Muscle of arm (tissue), 14 donors: ENCODE data around the gene OR4E2. TPM values are rescaled to one million over a fixed set of nuclear protein-coding genes. Genes with fewer than 3 reads are reported as not detected.
"Not testable (repeated sequence)": the region's sequence is repeated elsewhere in the genome, so short reads cannot be mapped to it uniquely, and the experiment has no call there.

Source experiments
- DNase-seq: peaks from one replicate; pipeline ENCODE4 v3.0.0-alpha.2; 2013
- long read RNA-seq, 11 donors: transcript quantifications; one replicate each; lab custom pipeline, GENCODE V29; 2026
- polyA plus RNA-seq, 12 donors: library from polyadenylated mRNA; unstranded; fragments of 120-200 nt; gene quantifications; one replicate each; pipeline ENCODE4 v1.2.1, GENCODE V29; 2013; ENCODE audit not compliant: insufficient read length in 12 of 12

The OR4E2 gene, protein sequence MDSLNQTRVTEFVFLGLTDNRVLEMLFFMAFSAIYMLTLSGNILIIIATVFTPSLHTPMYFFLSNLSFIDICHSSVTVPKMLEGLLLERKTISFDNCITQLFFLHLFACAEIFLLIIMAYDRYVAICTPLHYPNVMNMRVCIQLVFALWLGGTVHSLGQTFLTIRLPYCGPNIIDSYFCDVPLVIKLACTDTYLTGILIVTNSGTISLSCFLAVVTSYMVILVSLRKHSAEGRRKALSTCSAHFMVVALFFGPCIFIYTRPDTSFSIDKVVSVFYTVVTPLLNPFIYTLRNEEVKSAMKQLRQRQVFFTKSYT
- not detected for polyA plus RNA-seq
- long read RNA-seq, donor 1: 0 reads
- long read RNA-seq, donor 2: 0 reads
- long read RNA-seq, donor 3: 0 reads
- long read RNA-seq, donor 4: 0 reads
- long read RNA-seq, donor 5: 0 reads
- long read RNA-seq, donor 6: 0 reads
- long read RNA-seq, donor 7: 0 reads
- long read RNA-seq, donor 8: 0 reads
- long read RNA-seq, donor 9: 0 reads
- long read RNA-seq, donor 10: 0 reads
- long read RNA-seq, donor 11: 0 reads

DNA sequence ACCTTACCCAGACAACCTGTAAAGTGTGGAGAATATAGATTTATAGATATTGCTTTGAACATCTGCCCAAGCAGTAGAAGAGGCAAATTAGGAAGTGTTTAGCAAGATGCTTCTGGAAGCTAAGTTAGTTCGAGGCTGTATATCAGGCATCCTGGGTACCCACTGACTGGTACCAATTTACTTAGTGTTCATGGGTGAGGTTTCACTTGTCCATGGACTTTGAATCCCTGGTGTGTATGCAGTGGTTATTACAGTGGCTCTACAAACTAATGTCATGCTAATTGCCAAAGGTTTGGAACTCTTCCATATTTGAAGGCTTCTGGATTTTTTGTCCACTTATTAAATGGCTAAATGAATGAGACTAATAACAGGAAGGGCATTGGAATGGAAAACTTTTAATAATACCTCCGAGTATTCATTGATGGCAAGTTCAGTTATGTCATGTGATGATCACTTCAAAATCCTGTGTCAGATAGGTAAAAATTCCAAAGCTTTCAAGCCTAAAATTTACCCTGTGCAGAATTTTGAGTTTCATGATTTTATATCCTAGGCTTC, at the start of gene OR4E2:
Gene OR4E2 (plus strand): TSS at position 505 of the 555 bp plus-strand sequence. CDS start 11,248 bp downstream, outside the sequence.
- no peak for DNase-seq

DNA sequence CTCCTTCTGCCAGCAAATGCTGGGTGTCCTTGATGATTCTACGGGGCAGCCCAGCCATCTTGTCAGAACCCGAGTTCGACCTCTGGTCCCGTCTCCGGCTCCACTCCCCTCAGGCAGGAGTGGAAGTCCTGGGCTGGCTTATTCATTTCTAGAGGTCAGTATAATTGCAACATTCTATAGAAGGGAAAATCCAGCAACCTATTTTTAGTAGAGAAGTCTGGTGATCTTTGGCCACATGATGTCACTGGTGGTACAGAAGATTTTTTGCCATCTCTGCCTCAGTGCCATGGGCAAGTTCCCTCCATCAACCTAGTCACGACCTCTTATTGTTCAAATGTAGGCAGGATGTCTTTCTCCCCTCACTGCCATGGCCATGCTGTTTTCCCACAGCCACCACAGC, 41.3 kb upstream of the OR4E2 start:
- DNase-seq: no peak

DNA sequence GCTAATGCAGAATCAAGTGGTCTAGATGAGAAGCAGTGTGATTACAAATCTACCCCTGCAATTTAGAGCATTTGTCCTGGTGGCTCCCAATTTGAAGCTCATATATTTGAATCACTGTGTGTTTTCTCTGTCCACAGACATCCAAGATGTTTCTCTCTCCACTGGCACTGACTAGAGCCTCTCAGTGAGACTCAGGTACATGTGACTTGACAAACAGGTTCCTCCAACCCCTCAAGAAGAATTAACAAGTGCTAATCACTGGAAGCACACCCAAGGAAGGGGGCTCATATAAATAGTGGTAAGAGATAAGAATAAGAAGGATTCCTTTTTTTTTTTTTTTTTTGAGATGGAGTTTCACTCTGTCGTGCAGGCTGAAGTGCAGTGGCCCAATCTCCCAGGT, 39.4 kb upstream of the OR4E2 start:
- DNase-seq: no peak

DNA sequence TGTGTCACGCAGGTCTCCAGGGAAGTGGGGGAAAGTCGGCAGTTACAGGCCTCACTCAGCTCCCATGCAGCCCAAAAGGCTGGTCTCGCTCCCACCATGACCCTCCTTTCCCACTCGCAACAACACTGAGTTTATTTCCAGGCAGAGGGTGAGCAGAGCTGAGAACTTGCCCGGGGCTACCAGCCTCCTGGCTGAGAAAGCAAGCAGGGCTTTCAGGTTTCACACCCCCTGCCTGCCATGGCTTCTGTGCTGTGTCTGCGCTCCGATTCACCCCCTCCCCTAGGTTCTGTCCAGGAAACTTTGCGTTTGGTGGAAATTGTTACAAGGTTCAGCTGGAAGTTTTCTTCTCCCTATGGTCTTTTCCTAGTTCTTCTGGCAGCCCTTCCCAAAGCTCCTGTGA, 36.0 kb upstream of the OR4E2 start:
- DNase-seq: no peak

DNA sequence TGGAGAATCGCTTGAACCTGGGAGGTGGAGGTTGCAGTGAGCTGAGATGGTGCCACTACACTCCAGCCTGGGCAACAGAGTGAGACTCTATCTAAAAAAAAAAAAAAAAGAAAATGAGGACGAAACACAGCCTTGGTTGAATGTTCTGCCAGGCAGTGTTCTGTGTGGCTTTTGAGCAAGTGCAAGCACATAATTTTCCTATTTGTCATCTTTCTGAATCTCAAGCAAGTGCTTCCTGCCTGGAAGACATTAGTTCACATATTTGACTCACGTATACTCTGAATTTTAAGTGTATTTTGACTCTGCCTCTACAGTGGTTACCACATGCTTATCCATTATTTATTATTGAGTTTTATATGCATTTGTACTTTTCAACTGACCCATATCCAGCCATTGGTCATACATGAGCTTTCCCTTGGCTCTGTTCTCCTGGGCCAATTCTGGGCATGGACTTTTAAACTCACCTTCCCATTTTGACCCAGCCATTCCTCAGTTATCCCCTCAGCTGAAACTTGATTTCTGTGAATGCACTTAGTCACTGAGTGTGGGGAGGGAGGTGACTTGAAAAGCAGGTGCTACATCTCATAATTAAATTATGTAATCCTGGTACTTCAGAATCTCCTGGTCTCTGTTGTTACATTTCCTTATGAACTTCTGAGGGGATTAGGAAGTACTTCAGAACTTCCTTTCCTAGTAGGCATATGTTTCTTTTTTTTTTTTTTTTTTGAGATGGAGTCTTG, 27.0 kb upstream of the OR4E2 start:
- DNase-seq: no peak

DNA sequence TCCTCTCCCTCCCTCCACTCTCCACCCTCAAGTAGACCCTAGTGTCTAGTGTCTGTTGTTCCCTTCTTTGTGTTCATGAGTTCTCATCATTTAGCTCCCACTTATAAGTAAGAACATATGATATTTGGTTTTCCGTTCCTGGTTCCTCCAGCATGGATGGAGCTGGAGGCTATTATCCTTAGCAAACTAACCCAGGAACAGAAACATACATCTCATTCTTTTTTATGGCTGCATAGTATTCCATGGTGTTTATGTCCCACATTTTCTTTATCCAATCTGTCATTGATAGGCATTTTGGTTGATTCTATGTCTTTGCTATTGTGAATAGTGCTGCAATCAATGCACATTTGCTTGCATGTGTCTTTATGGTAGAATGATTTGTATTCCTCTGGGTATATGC, 23.1 kb upstream of the OR4E2 start:
- DNase-seq: not testable (repeated sequence)

DNA sequence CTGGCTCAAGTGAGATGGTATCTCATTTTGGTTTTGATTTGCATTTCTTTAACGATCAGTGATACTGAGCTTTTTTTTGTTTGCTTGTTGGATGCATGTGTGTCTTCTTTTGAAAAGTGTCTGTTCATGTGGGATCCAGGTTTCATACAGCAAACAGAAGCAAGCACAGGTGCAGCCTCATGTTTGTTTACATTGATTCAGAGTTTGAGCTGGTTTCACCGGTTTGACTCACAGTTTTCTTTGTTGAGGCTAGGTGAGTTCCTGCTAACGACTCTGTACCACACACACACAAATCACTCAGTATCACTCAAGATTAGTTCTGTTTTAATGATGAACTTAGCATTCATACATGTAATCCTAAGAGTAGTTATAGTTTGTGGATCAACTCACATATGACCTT, 22.6 kb upstream of the OR4E2 start:
- DNase-seq: no peak

DNA sequence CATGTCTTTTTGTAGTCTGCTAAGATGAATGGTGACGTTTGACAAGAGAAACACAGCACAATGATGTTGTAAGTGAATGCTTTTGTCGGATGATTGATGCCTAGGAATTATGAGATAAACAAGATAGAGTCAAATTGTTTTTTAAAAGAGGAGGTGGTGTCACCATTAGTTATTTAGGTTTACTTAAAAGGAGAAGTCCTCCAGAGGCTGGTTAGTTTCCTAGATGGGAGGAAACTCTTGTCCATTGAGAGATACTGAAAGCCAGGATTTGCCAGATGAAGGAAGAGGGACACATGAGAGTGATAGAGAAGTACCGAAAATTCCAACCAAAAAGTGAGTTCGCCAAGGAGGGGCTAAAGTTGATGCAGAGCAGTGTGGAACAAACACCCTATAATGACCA, 18.8 kb upstream of the OR4E2 start, which contains the start of gene OR10G2:
Gene OR10G2 (minus strand): TSS at position 101 of the 400 bp plus-strand sequence. CDS start 98 bp downstream, at position 3.
- DNase-seq: no peak

DNA sequence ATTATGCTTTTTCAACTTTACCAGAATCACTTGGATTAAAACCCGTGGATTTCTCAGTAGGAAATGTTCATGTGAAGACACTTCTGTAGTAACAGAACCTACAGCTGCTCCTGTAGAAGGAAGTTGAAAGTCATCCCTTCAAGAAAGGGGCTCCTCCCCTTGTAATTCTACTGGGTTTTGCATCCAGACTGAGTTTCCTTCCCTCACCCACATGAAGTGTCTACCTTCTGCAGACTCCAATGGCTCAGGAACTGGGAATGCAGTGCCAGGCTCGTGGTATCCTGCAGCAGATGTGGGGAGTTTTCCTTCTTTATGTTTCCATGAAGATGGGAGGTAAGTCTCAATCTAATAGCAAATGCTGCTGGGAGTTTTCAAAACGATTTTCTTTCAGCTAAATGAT, 11.0 kb upstream of the OR4E2 start:
- DNase-seq: no peak

DNA sequence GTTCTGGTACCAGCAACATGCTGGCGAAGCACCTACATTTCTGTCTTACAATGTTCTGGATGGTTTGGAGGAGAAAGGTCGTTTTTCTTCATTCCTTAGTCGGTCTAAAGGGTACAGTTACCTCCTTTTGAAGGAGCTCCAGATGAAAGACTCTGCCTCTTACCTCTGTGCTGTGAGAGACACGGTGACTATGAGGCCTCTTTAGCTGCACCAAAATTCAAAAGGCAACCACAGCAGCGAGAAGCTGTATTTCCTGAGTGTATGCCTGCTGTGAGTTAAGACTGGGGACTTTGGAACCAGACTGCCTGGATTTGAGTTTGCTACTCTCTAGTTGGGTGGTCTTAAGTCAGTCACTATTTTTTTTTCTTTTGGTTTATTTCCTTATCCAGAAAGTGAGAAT, 10.2 kb upstream of the OR4E2 start:
- DNase-seq: no peak

DNA sequence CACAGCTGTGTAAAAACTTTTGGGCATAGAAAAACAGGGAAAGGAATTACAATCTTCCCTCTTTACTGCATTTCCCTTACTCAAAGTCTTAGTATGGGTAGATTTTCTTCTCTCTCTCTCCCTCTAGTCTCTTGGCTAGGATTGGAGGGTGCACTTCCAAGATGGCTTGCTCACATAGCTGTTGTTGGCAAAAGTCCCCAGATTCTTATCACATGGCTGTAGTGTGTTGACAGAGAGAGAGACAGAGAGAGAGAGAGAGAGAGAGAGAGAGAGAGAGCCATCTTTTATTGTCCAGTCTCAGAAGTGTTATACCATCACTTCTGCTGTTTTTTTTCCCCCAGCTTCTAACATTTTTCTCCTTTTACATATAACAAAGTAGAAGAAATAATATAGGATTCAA, 6.3 kb upstream of the OR4E2 start:
- no peak for DNase-seq

DNA sequence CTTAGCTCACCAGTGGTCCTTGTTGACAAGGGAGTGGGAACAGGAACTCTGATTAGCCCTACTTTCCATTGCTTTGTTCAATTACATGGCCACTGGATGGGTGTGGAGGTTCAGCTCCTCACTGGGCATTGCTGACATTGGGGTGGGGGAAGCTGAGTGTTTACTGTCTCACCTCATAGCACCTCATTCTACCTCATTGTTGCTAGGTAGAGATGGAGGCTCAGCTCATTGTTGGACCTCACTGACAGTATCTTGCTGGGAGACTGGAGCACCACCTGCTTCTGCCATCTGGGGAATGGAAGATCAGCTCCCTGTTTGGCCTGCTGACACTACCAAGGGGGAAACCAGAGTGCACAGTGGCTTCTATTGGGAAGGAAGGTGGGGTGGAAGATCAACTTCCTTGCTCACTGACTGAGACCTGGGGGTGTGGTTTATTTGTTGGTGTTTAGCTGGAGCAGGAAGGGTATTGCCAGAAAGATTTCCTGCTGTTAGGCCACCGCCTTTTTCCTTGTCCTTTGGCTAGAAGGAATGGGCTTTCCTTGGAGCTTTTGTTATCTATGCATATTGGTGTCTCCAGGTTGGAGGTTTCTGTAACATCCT, 1.3 kb upstream of the OR4E2 start:
- DNase-seq: no peak

DNA sequence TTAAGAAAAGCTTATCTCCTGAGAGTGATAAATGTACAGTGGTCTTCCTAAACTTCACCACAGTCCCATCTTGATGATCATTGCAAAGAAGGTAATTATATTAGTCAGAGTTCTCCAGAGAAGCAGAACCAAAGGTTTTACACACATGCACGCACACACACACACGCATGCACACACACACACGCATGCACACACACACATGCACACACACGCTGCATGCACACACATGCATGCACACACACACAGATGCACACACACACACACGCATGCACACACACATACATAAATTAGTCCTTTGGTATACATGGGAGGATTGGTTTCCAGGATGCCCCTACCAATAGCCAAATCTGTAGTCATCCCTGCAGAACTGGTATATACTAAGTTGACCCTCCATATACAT, 580 bp downstream of the OR4E2 start:
- no peak for DNase-seq

DNA sequence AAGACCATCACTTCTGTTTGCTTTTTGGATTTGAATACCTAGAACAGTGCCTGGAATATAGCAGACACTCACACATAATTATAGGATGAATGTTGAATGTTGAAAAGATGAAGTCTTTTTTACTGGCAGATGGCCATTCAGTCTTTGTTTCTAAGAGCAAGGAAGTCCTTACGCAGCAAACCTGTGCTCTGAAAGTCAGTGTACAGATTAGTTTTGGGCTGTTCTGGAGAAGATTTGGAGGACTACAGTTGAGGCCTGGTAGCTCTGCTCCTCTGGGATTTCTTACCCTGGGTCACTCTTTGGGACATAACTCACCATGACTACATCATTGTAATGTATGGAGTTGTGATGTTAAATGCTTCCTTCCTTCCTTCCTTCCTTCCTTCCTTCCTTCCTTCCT, 3.3 kb downstream of the OR4E2 start:
- no peak for DNase-seq

DNA sequence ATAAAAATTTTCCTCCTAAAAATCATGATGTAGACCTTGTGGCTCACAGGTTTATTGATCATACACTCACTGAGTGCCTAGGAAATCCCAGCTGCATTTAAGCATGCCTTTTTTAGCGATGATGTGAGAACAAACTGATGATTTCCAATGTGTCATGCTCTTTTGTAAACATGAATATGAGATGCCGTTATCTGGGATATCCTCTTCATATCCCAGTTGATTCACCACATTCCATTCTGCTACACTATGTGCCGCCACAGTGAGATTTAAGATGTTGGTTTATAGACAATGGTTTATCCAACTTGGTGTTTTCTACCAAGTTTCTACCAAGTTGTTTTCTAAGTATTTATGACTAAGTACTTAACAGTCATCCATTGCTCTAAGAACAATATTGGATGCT, 14.7 kb downstream of the OR4E2 start:
- no peak for DNase-seq

DNA sequence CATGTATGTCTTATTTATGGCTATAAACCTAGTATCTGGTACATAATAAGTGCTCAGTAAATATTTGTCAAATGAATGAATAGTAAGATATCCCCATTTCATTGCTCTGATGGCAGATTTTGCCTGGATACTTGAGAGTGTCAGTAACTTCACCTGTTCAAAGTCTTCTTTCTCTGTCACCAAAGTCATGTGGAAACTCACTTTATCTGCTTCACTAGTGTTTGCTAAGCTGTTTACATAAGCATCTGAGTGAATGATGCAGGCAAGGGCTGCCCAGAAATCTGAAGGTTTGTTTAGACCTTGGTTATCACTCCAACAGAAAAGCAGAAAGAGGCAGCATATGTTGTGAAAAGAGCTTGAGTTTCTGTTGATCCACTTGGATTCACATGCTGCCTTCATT, 15.6 kb downstream of the OR4E2 start:
- DNase-seq: no peak

DNA sequence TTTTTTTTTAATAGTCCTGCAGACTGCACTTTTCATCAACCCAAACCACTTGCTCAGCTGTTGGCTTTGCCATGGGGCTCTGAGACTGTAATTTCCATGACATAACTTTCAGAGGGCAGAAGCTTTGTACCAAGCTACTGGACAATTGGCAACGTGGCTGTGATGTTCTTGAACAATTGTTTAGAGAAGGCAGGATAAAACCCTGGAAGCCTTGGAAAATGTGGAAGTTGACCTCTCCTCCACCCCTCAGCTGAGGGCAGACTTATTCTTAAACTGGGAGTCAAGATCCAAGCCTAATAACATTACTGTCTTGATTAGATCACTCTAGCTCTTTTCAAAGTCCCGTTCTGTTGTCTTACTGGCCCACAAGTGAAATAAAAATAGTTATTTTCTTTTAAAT, 17.7 kb downstream of the OR4E2 start:
- no peak for DNase-seq

DNA sequence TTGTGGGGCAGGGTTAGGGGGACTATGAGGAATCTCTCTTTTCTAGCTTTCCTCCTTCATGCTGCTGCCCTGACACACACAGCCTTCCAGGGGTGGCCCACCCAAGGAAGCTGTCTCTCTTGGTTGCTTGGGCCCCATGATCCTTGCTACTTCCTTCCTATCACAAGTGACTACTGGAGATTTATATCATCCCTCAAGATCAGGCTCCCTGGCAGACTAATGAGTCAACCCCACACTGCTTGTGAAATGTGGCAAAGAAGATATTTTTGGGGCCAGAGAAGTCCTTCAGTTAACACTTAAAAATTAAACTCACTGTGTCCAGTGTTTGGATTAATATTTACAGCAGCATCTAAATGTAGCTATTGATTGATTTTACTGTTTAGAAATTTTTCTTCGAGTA, 18.5 kb downstream of the OR4E2 start:
- no peak for DNase-seq

DNA sequence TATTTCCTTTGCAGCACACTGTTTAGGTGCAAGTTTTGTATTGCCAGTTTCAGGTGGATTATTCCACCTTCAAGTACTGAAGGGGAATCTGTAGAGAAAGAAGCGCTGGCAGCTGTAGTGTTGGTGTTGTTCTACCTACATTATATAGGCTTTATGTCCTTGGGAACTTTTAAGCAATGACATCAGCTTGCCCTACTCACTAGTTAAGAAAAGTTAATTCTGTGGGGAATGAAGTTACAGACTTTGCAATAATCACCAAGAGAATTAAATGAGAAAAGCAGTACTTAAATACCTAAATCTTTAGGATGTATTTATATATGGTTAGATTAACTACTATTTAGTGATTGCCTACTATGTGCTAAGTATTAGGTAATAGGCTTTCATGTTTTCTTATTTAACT, 20.1 kb downstream of the OR4E2 start, which contains the start of gene OR4E1:
Gene OR4E1 (minus strand): TSS at position 101 of the 400 bp plus-strand sequence. CDS start 2,883 bp downstream, outside the sequence.
- DNase-seq: no peak

DNA sequence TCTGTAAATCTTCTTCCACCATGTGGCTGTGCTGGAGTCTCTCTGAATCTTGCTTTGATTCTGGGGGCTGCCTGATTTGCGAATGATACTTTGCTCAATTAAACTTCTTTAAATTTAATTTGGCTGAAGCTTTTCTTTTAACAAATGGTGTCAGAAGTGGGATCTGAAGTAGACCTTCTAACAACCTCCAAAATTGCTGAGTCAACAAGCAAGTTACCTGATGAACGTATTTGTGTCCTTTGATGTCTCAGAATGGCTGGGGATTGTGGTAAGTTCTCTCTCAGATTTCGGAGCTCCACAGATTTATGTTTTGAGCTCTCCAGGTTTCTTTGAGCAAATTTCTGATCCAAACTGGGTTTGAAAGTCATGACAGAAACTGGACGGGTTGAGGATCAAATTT, 21.9 kb downstream of the OR4E2 start:
- DNase-seq: no peak

DNA sequence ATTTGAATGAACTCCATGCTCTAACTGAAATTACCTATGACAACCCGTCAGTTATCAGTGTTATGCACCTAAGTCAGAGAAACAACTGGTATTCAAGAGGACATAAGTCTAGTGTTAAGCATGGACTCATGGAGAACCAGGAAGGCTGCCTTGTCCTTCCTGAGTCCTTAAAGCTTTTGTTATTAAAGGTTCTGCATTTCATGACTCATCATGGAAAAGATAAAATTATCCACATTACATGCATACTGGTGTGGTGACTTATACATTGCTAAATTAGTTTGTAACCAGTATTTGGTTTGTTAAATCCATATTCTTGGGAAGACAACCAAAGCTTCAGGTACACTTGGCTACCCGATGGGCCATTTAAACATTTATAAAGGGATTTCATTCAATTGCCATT, 26.4 kb downstream of the OR4E2 start:
- DNase-seq: no peak

DNA sequence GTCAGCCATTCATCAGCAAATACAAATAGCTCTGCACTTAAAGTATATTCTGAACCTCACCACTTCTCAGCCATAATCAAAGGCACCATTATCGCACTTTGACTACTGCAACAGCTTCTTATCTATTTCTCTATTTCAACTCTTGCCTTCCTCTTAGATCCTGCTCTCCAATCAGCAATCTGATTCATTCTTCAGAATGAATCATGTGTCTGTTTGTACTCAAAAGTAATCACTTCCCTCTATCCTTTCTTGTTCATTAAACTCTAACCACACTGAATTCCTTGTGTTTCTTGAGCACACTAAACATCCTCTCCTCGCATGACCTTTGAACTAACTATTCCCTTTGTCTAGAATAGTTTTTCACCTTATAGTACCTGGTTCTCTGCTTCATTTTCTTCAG, 32.8 kb downstream of the OR4E2 start:
- DNase-seq: no peak
